Superior temporal gyrus (tissue), 1 donor: Measurements from ENCODE around the gene APEH.
A peak's percentile ranks its signal among the peaks of the same experiment; 100 is the strongest.
"Not testable (repeated sequence)": the region's sequence is repeated elsewhere in the genome, so short reads cannot be mapped to it uniquely, and the experiment has no call there.

Source experiments
- DNase-seq: peaks from one replicate; pipeline ENCODE4 v3.0.0-alpha.2; 2016; ENCODE audit errors: extremely low spot score

The APEH gene

DNA sequence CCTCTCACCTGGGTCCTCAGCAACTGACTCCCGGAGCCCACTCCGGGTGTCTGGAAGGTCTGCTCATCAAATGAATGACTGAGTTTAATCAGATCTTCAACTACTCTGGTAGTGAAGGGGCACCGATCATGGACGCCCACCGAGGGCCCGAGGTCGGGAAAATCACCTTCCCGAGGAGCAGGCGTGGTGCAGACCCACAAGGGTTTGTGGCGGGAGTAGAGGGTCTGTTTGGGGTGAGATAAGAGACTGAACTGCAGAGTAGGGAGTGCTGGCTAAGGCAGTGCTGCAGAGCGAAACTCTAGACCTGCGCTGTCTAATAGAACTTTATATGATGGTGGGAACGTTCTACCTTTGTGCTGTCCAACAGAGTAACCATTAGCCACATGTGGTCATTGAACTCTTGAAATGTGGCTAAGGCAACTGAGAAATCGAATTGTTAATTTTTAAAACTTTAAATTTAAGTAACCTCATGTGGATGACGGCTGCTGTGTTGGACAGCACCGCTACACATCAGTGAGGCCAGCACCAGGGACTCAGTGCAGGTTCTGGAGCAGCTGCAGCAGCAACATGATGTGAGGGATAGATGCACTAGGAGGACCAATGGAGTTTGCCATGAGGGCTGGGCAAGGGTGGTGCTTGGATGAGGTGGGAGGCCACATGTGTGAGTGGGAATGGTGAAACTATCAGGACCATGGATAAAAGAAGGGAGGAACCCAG is 15.9 kb downstream of the APEH start:
- DNase-seq = not testable (repeated sequence)

DNA sequence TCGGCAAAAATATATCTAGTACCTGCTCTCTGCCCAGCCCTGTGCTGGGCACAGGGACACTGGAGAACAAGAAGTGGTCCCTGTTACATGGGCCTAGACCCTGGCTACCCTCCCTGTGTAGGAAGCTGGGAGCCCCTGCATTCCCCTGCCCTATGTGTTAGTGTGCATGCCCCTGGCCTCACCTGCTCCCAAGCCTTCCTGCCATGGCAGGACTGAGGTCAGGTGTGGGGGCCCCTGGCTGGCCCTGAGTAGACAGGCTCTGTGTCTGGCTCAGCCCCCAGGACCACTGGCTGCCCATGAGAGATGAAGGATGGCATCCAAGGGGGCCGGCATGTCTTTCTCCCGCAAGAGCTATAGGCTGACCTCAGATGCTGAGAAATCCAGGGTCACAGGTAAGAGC is 16.7 kb downstream of the APEH start:
- DNase-seq = not testable (repeated sequence)

DNA sequence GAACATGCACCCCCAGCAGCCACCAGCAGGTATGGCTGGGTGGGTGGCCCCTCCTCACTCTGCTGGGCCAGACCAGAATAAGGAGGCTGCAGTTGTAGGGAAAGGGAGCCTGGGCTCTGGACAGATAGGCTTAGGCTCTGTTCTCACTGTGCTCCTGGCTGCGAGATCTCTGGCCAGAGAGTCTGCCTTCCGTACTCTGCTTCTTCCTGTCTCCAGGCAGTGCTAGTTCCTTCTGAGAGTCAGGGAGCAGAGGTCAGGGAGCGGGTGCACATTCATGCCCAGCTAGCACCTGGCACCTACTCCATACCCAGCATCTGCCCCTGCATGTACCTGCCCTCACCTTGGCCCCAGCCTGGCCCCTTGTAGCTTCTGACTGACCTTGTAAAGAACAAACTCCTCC is 17.3 kb downstream of the APEH start:
- not testable (repeated sequence) for DNase-seq

DNA sequence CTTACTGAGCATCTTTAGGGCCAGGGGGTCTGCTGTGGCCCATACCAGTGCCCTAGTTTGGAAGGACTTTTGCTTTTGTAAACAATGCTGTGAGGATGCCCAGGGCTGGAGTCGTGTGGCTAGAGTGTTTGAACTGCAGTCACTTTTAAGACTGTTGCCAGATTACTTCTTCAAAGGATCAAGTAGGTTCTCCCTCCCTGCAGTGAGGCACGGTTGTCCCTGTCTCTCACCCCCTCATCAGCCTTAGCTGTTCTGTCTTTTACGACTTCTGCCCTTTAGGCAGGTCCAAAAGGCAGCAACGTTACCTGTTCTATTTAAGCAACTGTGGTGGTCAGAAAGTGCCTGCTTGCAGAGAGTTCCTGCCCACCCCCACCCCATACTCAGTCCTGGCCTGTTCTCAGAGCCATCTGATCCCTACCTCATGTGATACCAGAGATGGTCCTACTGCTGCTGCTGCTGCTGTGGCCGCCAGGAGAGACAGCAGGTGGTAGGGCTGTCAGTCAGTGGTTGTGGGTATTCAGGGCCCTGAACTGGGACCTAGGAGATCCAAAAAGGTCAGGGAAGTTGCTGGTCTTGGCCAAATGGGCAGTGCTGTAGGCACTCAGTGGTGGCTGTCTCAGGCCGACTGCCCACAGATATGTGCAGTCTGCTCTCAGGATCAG is 20.4 kb downstream of the APEH start:
- DNase-seq = not testable (repeated sequence)

DNA sequence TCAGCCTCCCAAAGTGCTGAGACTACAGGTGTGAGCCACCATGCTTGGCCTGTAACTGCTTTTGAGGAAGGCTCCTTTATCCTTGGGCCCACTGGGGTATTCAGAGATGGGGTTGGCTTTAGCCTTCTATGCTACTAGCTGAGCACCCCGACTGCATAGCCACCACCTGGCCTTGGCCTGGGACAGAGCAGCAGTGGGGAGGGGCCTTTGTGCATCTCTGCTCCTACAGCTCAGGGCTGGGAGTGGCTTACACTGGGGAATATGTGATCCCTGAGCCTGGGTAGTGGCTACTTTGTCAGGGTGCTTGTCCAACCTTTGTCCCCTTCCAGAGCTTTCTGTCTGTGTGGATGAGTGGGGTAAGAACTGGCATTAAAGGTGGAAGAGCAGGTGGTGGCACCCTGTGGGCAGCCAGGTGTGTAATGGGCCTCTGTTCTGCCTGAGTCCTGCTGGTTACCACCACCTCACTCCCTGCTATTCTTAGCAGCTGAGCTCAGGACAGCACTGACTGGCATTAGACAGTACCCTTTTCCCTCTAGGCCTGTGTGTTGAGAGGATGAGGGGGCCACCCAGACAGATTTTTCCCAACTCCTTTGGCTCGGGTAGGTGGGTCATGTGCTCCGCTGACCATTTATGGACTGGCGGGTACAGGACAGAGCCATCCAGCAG is 21.3 kb downstream of the APEH start:
- DNase-seq = not testable (repeated sequence)

DNA sequence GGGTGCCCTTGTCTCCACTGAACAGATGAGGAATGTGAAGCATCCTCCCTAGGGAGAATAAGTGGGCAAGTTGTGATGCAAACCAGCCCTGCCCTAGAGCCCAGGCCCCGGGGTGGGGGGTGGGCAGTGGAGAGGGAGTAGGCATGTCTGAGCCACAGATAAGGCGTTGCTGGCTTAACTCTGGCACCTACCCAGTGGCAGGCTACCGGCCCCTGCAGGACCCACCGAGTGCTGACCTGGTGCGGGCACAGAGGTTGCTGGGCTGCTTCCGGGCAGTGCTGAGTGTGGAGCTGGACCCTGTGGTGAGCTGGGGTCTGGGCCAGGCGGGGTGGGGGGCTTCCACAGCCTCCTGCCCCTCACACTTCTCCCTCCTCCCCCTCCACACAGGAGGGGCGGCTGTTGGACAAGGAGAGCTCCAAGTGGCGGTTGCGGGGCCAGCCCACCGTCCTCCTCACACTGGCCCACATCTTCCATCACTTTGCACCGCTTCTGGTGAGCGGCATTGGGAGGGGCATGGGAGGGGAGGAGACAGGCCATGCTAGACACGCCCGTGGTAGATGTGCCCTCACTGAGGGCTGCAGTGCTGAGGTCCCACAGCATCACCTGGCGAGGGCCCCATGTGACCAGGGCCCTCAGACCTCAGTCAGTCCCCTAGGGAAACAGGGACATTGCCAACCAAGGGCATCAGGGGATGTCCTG is 25.3 kb downstream of the APEH start:
- DNase-seq = no peak

DNA sequence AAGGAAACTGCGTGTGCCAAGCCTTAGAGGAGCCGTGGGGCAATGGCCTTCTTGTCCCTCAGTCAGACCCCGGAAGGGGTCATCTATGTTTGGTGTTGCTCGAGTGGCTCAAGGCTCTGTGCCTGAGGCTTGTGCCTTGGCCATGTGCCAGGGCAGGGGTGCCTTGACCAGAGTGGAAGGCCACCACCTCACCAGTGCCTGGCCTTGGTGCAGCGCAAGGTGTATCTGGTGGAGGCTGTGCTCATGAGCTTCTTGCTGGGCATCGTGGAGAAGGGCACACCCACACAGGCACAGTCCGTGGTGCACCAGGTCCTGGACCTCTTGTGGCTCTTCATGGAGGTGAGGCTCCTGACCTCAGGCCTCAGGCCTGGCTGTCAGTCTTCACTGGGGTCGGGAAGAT is 25.9 kb downstream of the APEH start:
- DNase-seq = no peak

DNA sequence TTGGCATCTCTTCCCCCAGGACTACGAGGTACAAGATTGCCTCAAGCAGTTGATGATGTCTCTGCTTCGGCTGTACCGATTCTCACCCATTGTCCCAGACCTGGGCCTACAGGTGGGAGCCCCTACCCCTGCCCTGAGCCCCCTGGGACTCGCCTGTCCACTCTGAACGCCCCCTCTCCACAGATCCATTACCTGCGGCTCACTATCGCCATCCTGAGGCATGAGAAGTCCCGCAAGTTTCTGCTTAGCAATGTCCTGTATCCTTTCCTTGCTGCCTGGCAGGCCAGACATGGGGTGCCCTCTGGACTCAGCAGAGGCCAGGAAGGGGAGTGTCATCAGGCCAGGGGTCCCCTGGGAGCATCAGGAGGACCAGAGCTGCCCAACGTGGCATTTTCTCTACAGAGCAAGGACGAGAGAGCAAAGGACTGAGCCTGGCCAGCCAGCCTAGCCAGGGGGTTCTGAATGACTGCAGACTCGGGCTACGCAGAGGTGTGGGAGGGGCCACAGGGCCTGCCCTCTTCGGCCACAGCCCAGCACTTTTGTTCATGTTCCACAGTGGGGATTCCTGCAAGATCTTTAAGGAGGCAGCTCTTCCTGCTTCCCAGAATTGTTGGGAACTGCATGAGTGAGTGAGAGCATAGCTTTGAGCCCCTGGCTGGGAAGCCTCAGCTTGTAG is 26.4 kb downstream of the APEH start:
- no peak for DNase-seq

DNA sequence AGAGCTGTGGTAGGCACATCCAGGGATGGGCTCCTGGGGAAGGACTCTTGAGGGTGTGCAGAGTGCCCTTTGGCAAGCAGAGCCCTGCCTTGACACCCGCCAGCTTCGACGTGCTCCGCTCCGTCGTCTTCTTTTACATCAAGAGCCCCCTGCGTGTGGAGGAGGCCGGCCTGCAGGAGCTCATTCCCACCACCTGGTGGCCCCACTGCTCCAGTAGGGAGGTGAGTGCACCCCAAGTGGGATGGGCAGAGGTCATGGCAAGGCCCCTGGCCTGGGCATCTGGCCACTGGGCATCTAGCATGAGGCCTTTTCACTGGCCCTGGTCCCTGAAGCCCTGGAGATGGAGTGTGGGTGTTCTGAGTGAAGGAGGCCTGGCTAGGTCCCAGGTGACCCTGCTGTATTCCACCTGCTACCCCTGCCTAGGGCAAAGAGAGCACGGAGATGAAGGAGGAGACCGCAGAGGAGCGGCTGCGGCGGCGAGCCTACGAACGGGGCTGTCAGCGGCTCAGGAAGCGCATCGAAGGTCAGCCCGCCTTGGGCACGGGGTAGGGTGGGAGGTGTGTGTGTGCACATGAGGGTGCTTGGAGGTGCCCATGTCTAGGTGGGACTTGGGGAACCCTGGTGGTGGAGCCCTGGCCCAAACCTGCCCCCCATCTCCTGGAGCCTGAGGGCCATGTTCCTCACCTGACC is 27.4 kb downstream of the APEH start:
- DNase-seq = no peak

DNA sequence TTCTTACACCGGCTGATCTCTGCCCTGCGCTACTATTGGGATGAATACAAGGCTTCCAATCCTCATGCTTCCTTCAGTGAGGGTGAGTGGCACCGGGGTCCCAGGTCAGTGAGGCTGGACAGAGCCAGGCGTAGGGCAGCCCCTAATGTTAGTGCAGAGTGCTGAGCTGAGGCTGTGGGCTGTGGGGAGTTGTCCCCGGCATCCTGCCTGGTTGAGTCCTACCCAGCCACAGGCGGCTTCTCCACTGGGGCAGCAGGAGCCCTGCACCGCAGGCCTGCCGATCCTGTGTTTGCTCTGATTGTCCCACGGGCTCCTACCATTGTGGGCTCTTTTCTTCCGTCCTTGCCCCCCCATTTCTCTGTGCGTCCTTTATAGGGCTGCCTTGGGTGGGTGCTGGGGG is 28.5 kb downstream of the APEH start:
- no peak for DNase-seq

DNA sequence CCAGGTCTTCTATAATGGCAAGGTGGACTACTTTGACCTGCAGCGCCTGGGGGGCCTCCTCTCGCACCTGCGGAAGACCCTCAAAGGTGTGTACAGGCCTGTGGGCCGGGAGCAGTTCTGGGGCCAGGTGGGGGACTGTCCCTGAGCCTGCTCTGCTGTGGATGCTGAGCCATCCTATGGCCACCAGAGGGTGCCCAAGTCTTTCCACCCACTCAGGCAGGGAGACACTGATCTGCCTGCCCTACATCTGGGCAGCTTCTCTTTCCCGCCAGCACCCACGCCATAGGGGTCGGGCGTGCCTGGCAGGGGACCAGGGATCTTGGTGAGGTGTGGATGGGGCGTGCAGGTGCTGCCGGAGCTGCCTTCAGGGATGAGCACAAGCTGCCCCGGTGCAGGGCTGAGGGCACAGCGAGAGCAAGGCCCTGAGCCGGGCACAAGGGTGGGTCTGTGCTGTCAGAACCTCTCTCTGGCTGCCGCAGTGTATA is 29.3 kb downstream of the APEH start:
- DNase-seq = peak; percentile 70

DNA sequence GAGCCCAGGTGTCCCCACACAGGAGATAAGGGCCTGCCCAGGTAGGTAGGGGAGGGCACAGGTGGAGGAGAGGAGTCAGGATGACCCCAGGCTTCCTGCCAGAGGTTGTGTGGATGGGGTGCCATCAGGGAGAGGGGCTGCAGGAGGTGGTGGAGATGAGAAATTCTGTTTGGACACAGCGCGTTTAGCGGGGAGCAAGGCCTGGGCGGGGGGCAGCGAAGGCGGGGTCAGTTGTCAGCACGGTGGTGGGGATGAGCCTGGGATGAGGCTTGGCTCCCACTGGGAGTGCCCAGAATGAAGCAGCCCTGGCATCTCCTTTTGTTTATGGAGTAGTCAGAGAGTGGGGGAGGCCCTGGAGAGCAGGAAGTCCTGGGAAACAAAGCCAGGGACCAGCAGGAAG is 29.8 kb downstream of the APEH start:
- DNase-seq = no peak

DNA sequence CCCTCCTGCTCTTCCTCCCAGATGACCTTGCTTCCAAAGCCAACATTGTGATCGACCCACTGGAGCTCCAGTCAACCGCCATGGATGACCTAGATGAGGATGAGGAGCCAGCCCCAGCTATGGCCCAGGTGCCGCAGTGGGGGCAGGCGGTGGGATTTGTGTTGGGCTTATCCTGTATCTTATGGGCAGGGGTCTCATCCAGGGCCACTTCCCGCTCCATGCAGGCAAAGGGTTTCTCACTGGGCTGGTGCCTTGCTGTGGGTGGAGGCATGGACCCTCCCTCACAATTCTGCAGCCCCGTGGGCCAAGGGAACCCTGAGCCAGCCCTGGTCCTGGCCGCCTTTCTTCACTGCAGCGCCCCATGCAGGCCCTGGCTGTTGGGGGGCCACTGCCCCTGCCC is 30.5 kb downstream of the APEH start:
- no peak for DNase-seq

DNA sequence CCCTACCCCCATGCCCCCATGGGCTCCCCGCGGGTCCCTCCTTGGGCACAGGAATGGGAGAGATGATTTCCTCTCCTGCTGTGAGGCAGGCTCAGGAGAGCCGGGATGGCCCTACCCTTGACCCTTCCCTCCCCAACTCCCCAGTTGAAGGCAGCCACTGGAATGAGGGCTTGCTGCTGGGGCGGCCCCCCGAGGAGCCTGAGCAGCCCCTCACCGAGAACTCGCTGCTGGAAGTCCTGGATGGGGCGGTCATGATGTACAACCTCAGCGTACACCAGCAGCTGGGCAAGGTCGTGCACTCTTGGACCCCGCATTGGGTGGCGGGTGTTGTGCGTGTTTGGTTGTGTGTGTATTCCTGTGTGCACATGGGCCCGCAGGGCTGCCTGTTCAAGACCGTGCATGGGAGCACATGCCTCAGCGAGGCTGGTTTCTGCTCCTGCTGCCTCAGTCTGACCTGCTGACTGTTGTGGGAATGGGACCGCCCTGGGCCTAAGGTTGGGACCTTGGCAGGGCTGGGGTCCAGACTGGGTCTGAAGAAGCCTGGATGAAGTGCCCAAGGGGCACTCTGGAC is 31.3 kb downstream of the APEH start:
- DNase-seq = no peak

DNA sequence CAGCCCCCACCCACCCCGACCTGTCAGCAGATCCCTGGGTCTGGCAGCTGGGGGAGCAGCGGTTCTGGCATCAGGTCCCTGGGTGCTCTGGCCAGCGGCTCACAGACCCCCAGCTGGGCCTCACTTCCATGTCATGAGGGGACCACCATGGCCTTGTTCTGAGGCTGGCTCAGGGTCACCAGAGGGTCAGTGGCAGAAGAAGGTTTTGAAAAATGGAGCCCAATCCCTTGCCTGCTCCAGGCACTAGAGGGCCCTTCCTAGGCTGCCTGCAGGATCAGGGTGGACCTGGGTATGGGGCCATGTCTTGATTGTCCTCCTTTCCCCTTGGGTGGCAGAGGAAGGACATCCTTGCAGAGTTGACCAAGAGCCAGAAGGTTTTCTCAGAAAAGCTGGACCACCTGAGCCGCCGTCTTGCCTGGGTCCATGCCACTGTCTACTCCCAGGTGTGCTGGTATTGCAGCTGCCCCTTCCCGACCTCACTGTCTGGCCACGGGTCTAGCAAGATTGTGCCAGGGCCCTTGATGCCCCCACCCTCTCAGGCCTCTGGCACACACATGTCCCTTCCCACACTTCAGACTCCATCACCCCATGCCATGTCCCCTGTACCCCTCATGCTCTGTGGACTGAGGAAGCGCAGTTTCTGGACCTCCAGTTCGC is 32.4 kb downstream of the APEH start:
- DNase-seq = no peak

DNA sequence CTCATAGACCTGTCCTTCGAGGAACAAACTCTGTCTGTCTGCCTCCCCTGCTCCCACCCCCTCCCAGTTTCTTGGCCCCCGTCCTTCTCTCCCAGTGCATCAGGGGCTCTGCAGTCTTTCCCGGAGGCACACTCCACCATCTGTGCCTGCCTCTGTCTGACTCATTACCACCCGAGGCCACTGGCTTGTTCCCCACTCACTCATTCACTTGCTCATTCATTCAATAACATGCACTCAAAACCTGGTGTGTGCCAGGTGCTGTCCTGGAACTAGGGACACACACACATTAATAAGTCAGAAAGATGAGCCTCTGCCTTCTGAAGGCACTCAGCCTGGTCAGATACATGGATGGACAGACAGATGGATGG is 32.9 kb downstream of the APEH start:
- no peak for DNase-seq

DNA sequence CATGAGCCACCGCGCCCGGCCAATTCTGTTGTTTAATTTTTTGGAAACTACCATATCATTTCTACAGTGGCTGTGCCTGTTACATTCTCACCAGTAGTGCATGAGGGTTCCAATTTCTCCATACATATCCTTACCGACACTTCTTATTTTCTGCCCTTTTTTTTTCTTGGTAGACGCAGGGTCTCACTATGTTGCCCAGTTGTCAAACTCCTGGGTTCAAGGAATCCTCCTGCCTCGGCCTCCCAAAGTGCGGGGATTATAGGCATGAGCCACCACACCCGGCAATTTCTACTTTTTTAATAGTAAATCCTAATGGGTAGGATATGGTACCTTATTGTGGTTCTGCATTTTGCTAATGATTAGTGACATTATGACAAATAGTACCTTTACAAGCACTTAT is 35.7 kb downstream of the APEH start:
- DNase-seq = no peak

DNA sequence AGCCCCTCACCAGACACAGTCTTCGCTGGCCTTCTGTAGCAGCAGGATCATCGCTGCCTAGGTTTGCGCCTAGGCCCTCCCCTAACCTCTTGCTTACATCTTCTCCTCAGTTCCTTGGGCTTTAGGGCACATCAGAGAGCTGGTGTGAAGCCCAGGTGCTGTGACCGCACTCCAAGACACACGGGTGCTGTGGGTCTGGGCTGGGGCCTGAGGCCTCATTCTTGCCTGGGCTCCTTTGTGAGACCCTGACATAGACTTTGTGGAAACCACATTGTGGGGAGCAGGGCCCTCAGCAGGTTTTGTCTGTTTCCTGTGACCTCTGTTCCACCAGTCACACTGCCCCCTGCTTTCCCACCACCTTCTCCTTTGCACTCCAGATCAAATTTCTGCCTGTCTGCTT is 37.3 kb downstream of the APEH start:
- no peak for DNase-seq

DNA sequence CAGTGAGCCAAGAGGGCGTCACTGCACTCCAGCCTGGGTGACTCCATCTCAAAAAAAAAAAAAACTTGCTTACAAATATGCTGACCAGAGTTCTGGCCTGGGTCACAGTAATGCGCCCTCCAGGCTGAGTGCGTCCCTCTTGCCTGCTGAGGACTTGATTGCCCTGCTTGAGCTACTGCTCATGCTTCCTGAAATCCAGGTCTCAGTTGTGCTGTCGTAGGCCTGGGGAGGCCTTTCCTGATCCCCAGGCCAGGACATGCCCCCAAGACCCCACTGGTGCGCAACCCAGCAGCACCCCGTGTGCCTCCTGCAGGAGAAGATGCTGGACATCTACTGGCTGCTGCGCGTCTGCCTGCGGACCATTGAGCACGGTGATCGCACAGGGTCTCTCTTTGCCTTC is 38.0 kb downstream of the APEH start:
- no peak for DNase-seq

DNA sequence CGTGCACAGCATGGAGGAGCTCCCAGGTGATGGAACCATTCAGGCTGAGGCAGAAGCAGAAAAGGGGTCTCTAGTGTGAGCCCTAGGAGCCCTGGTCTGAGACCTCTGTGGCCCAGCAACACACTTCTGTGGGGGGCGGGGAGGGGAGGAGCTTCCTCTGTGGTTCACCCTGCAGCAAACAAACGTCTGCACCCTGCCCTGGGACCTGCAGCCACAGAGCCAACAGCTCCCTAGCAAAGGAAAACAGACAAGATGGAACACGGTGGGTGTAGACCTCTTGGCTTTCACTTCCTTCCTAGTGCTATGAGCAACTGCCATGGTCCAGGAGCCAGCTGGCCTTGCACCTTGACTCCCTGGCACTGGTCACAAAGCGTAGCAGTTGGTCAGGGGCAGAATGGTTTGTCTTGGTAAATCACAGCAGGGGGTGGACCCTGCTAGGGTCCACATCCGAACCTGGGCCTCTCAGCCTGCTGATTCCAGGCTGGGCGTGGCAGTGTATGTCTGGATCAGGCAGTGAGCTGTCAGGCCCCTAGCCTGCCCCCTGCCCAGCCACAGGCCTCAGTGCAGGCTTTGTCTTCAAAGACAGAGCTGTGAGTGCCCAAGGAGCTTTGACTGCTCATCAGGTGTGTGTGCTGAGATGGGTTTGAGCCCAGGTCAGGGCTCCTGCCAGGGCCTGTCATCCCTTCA is 38.6 kb downstream of the APEH start:
- no peak for DNase-seq
